Neural cell (in vitro differentiated cells): ENCODE measurements around the gene TOPBP1. TPM values are rescaled to one million over a fixed set of nuclear protein-coding genes. Genes with fewer than 3 reads are reported as not detected.

ENCODE experiments used
- H2AFZ ChIP-seq: fragments of 200-600, 300-800 bp; sonication (generic), shearing (Covaris generic); 2 replicates; pipeline ENCODE4 v1.6.0; 2014; ENCODE audit warnings: low read depth, mild to moderate bottlenecking, antibody characterized with exemption, low read length, moderate library complexity
- H3F3A ChIP-seq: fragments of 200-600 bp; shearing (Covaris generic); 2 replicates; pipeline ENCODE4 v1.6.1; 2016; ENCODE audit warnings: mild to moderate bottlenecking, moderate library complexity, mixed read lengths, antibody characterized with exemption, low read length; ENCODE audit not compliant: insufficient read depth, poor library complexity, severe bottlenecking
- H3K27ac ChIP-seq: fragments of 200-600, 300-800 bp; sonication (generic), shearing (Covaris generic); 2 replicates; pipeline ENCODE4 v1.5.1; 2014; ENCODE audit warnings: mild to moderate bottlenecking, low read length, moderate library complexity
- H3K27me3 ChIP-seq: fragments of 300-800, 200-600 bp; sonication (generic), shearing (Covaris generic); 2 replicates; pipeline ENCODE4 v1.6.0; 2014; ENCODE audit warnings: mild to moderate bottlenecking, low read depth, low read length, moderate library complexity; ENCODE audit not compliant: insufficient read depth
- H3K36me3 ChIP-seq: fragments of 300-800, 200-600 bp; sonication (generic), shearing (Covaris generic); 2 replicates; pipeline ENCODE4 v1.5.1; 2014; ENCODE audit warnings: mild to moderate bottlenecking, antibody characterized with exemption, low read length, moderate library complexity; ENCODE audit not compliant: insufficient read depth
- H3K4me2 ChIP-seq: fragments of 300-800, 200-600 bp; sonication (generic), shearing (Covaris generic); 2 replicates; pipeline ENCODE4 v1.6.0; 2014; ENCODE audit warnings: mild to moderate bottlenecking, low read length
- H3K4me3 ChIP-seq: fragments of 300-800, 200-600 bp; sonication (generic), shearing (Covaris generic); 2 replicates; pipeline ENCODE4 v1.5.1; 2014; ENCODE audit warnings: mild to moderate bottlenecking, low read length, moderate library complexity
- H3K79me2 ChIP-seq: fragments of 200-600 bp; shearing (Covaris generic); replicated peaks from 2 replicates; pipeline ENCODE4 v1.6.0; 2014; ENCODE audit warnings: mild to moderate bottlenecking, low read length, moderate library complexity; ENCODE audit not compliant: insufficient read depth
- H3K9ac ChIP-seq: fragments of 300-800, 200-600 bp; sonication (generic), shearing (Covaris generic); 2 replicates; pipeline ENCODE4 v1.6.1; 2016; ENCODE audit warnings: mild to moderate bottlenecking, low read length, mixed read lengths
- H3K9me2 ChIP-seq: fragments of 200-600 bp; shearing (Covaris generic); 2 replicates; pipeline ENCODE4 v1.6.1; 2016; ENCODE audit warnings: mild to moderate bottlenecking, low read length, mixed read lengths; ENCODE audit not compliant: insufficient read depth
- H3K9me3 ChIP-seq: fragments of 200-600, 300-800 bp; sonication (generic), shearing (Covaris generic); 2 replicates; pipeline ENCODE4 v1.6.1; 2016; ENCODE audit warnings: mild to moderate bottlenecking, mixed run types, low read length, moderate library complexity, mixed read lengths
- H4K20me1 ChIP-seq: fragments of 200-600 bp; shearing (Covaris generic); 2 replicates; pipeline ENCODE4 v1.6.1; 2016; ENCODE audit warnings: mild to moderate bottlenecking, mixed run types; ENCODE audit not compliant: insufficient read depth
- EP300 ChIP-seq: fragments of 450-650 bp; conservative IDR thresholded peaks from 2 replicates; pipeline ENCODE4 v1.6.1; 2014; ENCODE audit warnings: antibody characterized with exemption, mild to moderate bottlenecking, moderate library complexity; ENCODE audit not compliant: poor library complexity, severe bottlenecking
- EZH2 ChIP-seq: fragments of 200-600, 300-800 bp; shearing (Covaris generic), sonication (generic); IDR thresholded peaks from 2 replicates; pipeline ENCODE4 v1.6.1; 2014; ENCODE audit warnings: antibody characterized with exemption, low read length, borderline replicate concordance, mild to moderate bottlenecking; ENCODE audit not compliant: insufficient read depth, poor library complexity, severe bottlenecking
- MXI1 ChIP-seq: fragments of 450-650 bp; conservative IDR thresholded peaks from 2 replicates; pipeline ENCODE4 v1.6.1; 2014; ENCODE audit warnings: antibody characterized with exemption, mild to moderate bottlenecking; ENCODE audit not compliant: poor library complexity, severe bottlenecking
- POLR2AphosphoS5 ChIP-seq: IDR thresholded peaks from 2 replicates; pipeline ENCODE4 v1.6.1; 2012
- RAD21 ChIP-seq: fragments of 450-650 bp; conservative IDR thresholded peaks from 2 replicates; pipeline ENCODE4 v1.6.1; 2014; ENCODE audit warnings: antibody characterized with exemption, mild to moderate bottlenecking, moderate library complexity
- SMC3 ChIP-seq: fragments of 450-650 bp; conservative IDR thresholded peaks from 2 replicates; pipeline ENCODE4 v1.6.1; 2014; ENCODE audit warnings: antibody characterized with exemption, mild to moderate bottlenecking, moderate library complexity; ENCODE audit not compliant: poor library complexity
- TAF1 ChIP-seq: IDR thresholded peaks from 2 replicates; pipeline ENCODE4 v1.6.1; 2012; ENCODE audit warnings: low read depth
- polyA plus RNA-seq: library from polyadenylated mRNA; depleted of rRNA; stranded (reverse); fragments of >200 nt; gene quantifications from 2 replicates; pipeline ENCODE4 v1.2.3, GENCODE V29; 2014
- TF ChIP-seq, protein P1 (sequence below): IDR thresholded peaks from 2 replicates; pipeline ENCODE4 v1.6.1; 2012; ENCODE audit warnings: borderline replicate concordance
- TF ChIP-seq, protein P2 (sequence below): fragments of 450-650 bp; IDR thresholded peaks from 2 replicates; pipeline ENCODE4 v1.5.1; 2014; ENCODE audit warnings: antibody characterized with exemption, mild to moderate bottlenecking, moderate library complexity; ENCODE audit not compliant: poor library complexity, severe bottlenecking

The TOPBP1 gene
- polyA plus RNA-seq, 1 donor from 2014 or later: 46.6 TPM

GRCh38 chr3:133620066-133620784 is 41.5 kb downstream of the TOPBP1 start:
- no peaks in the 10 kb centered on the region for H3F3A ChIP-seq
- TF ChIP-seq RAD21 (no peak), TAF1 (no peak), EP300 (no peak), EZH2 (no peak), POLR2AphosphoS5 (no peak), MXI1 (no peak), SMC3 (no peak)
- TF ChIP-seq, protein P1, sequence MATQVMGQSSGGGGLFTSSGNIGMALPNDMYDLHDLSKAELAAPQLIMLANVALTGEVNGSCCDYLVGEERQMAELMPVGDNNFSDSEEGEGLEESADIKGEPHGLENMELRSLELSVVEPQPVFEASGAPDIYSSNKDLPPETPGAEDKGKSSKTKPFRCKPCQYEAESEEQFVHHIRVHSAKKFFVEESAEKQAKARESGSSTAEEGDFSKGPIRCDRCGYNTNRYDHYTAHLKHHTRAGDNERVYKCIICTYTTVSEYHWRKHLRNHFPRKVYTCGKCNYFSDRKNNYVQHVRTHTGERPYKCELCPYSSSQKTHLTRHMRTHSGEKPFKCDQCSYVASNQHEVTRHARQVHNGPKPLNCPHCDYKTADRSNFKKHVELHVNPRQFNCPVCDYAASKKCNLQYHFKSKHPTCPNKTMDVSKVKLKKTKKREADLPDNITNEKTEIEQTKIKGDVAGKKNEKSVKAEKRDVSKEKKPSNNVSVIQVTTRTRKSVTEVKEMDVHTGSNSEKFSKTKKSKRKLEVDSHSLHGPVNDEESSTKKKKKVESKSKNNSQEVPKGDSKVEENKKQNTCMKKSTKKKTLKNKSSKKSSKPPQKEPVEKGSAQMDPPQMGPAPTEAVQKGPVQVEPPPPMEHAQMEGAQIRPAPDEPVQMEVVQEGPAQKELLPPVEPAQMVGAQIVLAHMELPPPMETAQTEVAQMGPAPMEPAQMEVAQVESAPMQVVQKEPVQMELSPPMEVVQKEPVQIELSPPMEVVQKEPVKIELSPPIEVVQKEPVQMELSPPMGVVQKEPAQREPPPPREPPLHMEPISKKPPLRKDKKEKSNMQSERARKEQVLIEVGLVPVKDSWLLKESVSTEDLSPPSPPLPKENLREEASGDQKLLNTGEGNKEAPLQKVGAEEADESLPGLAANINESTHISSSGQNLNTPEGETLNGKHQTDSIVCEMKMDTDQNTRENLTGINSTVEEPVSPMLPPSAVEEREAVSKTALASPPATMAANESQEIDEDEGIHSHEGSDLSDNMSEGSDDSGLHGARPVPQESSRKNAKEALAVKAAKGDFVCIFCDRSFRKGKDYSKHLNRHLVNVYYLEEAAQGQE: no peak
- TF ChIP-seq, protein P2, sequence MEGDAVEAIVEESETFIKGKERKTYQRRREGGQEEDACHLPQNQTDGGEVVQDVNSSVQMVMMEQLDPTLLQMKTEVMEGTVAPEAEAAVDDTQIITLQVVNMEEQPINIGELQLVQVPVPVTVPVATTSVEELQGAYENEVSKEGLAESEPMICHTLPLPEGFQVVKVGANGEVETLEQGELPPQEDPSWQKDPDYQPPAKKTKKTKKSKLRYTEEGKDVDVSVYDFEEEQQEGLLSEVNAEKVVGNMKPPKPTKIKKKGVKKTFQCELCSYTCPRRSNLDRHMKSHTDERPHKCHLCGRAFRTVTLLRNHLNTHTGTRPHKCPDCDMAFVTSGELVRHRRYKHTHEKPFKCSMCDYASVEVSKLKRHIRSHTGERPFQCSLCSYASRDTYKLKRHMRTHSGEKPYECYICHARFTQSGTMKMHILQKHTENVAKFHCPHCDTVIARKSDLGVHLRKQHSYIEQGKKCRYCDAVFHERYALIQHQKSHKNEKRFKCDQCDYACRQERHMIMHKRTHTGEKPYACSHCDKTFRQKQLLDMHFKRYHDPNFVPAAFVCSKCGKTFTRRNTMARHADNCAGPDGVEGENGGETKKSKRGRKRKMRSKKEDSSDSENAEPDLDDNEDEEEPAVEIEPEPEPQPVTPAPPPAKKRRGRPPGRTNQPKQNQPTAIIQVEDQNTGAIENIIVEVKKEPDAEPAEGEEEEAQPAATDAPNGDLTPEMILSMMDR: no peak
- H3K9me3 ChIP-seq: no peaks in the 10 kb centered on the region
- no peaks in the 10 kb centered on the region for H3K9me2 ChIP-seq
- no peak overlapping the region for H3K9ac ChIP-seq
- no peaks in the 10 kb centered on the region for H4K20me1 ChIP-seq
- no peaks in the 10 kb centered on the region for H3K79me2 ChIP-seq
- H3K4me3 ChIP-seq: no peak overlapping the region
- no peak overlapping the region for H3K4me2 ChIP-seq
- peaks cover 12% of the 10 kb centered on the region for H3K36me3 ChIP-seq
- H3K27me3 ChIP-seq: no peaks in the 10 kb centered on the region
- H2AFZ ChIP-seq: no peak overlapping the region
- H3K27ac ChIP-seq: no peak overlapping the region

- TF ChIP-seq RAD21 (no peak), POLR2AphosphoS5 (no peak), MXI1 (no peak), EZH2 (no peak), EP300 (no peak), TAF1 (no peak), SMC3 (no peak)
- TF ChIP-seq, protein P1: no peak
- TF ChIP-seq, protein P2: no peak
Measured at GRCh38 chr3:133611534-133611933, 50.2 kb downstream of the TOPBP1 start.

More at GRCh38 chr3:133611534-133611933, 50.2 kb downstream of the TOPBP1 start:
- H3K79me2 ChIP-seq: no peaks in the 10 kb centered on the region
- no peak overlapping the region for H2AFZ ChIP-seq
- H4K20me1 ChIP-seq: no peaks in the 10 kb centered on the region
- no peaks in the 10 kb centered on the region for H3F3A ChIP-seq
- H3K9ac ChIP-seq: no peak overlapping the region
- H3K4me2 ChIP-seq: no peak overlapping the region
- H3K9me3 ChIP-seq: no peaks in the 10 kb centered on the region
- no peaks in the 10 kb centered on the region for H3K36me3 ChIP-seq
- H3K27me3 ChIP-seq: no peaks in the 10 kb centered on the region
- H3K27ac ChIP-seq: no peak overlapping the region
- no peak overlapping the region for H3K4me3 ChIP-seq
- no peaks in the 10 kb centered on the region for H3K9me2 ChIP-seq
